ENCODE results near the gene SAC3D1. TPM values are rescaled to one million over a fixed set of nuclear protein-coding genes. Genes with fewer than 3 reads are reported as not detected.
A peak's percentile ranks its signal among the peaks of the same experiment; 100 is the strongest.

The SAC3D1 gene
- polyA plus RNA-seq, 1 of the 3 experiments (the other 2 are of a cell fraction): 22.5 TPM

DNA sequence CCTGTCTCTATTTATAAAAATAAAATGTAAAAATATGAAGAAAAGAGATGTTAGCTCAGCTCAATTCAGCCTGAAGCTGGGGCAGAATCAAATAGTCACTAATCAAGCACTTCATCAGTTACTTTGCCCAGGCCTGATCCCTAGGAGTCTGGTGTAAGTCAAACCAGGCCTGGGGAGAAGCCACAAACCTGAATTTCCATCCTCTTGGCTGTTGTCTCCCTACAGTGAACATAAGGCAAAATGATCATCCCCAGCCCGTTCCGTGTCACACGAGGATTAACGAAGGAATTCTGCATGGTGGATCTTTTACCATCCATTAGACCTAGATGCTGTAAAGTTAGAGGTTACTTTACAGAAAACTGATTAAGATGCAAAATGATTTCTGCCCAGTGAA is 23.8 kb downstream of the SAC3D1 start:
- TF ChIP-seq GABPA (IDR thresholded peaks at IDR 0.05; ENCODE audit: low read depth) (no peak), FOXJ3 (CRISPR knock-in tag; IDR thresholded peaks at IDR 0.05) (no peak)
- H2AFZ ChIP-seq (ENCODE audit: low read depth): no peak overlapping the region
- H3K9ac ChIP-seq: no peak overlapping the region
- no peak overlapping the region for H3K4me2 ChIP-seq
- no peak overlapping the region for H3K4me3 ChIP-seq (ENCODE audit: low read depth in 2 of 2, low read length in 1 of 2)
- no peaks in the 10 kb centered on the region for H3F3A ChIP-seq (replicated peaks; ENCODE audit: insufficient read depth)
- no peaks in the 10 kb centered on the region for H3K79me2 ChIP-seq (ENCODE audit: insufficient read depth)
- no peaks in the 10 kb centered on the region for H3K27me3 ChIP-seq (ENCODE audit: insufficient read depth)
- WGBS (ENCODE audit: low lambda C conversion rate): 94% methylated on average over 4 of the region's 4 CpGs
- no peaks in the 10 kb centered on the region; a peak in 1 of 4 replicates for H3K4me1 ChIP-seq (ENCODE audit: control insufficient read depth in 1 of 2, insufficient read depth in 2 of 2, low read depth in 1 of 2, low read length in 1 of 2)
- ChIA-PET POLR2A (no interaction called here), CTCF (interaction anchor here (1.7 to 1.8 kb wide), 2 partner anchors 23 to 50 kb away, joined by 4 to 9 read pairs; partner anchors contain the start of genes ARL2 and SAC3D1)
- no peaks in the 10 kb centered on the region for H4K20me1 ChIP-seq (ENCODE audit: insufficient read depth)
- no peaks in the 10 kb centered on the region for H3K9me2 ChIP-seq
- DNase-seq: no peak
- no peak overlapping the region for H3K27ac ChIP-seq (ENCODE audit: low read depth in 2 of 2, low read length in 1 of 2)
- H3K36me3 ChIP-seq (replicated peaks in 1 of 2; ENCODE audit: control insufficient read depth in 1 of 2, insufficient read depth in 2 of 2, low read length in 1 of 2): no peaks in the 10 kb centered on the region
- no peaks in the 10 kb centered on the region for H3K9me3 ChIP-seq

DNA sequence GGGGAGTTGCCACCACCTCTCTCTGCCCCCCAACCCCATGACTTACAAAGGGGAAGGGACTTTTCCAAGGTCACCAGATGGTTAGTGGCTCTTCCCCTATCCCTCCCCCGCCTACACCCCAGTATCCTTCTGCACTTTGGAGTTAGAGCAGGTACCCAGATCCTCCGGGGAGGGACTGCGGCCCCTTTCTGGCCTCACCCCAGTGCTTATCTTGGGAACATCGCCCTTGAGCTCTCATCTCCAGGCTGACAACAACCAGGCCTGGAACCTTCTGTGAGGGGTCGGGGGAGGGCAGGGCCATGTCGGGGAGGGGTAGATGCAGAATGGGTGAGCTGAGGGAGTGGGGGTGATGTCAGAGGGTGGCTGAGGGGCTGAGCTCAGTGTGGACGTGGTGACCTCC is 24.8 kb downstream of the SAC3D1 start:
- TF ChIP-seq YY1 (IDR thresholded peaks at IDR 0.05; ENCODE audit: low read depth) (no peak), GATA2 (CRISPR knock-in tag; IDR thresholded peaks at IDR 0.05) (no peak), POLR2AphosphoS5 (IDR thresholded peaks at IDR 0.05; ENCODE audit: low read depth, low read length) (no peak), FOXJ3 (CRISPR knock-in tag; IDR thresholded peaks at IDR 0.05) (no peak), JUND (IDR thresholded peaks at IDR 0.05) (no peak), MXI1 (IDR thresholded peaks at IDR 0.05; ENCODE audit: low read depth, low read length) (no peak), TCF12 (IDR thresholded peaks at IDR 0.05) (no peak)
- TF ChIP-seq, protein P1, sequence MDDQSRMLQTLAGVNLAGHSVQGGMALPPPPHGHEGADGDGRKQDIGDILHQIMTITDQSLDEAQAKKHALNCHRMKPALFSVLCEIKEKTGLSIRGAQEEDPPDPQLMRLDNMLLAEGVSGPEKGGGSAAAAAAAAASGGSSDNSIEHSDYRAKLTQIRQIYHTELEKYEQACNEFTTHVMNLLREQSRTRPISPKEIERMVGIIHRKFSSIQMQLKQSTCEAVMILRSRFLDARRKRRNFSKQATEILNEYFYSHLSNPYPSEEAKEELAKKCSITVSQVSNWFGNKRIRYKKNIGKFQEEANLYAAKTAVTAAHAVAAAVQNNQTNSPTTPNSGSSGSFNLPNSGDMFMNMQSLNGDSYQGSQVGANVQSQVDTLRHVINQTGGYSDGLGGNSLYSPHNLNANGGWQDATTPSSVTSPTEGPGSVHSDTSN (IDR thresholded peaks at IDR 0.05): no peak
- TF ChIP-seq, protein P2, sequence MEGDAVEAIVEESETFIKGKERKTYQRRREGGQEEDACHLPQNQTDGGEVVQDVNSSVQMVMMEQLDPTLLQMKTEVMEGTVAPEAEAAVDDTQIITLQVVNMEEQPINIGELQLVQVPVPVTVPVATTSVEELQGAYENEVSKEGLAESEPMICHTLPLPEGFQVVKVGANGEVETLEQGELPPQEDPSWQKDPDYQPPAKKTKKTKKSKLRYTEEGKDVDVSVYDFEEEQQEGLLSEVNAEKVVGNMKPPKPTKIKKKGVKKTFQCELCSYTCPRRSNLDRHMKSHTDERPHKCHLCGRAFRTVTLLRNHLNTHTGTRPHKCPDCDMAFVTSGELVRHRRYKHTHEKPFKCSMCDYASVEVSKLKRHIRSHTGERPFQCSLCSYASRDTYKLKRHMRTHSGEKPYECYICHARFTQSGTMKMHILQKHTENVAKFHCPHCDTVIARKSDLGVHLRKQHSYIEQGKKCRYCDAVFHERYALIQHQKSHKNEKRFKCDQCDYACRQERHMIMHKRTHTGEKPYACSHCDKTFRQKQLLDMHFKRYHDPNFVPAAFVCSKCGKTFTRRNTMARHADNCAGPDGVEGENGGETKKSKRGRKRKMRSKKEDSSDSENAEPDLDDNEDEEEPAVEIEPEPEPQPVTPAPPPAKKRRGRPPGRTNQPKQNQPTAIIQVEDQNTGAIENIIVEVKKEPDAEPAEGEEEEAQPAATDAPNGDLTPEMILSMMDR (IDR thresholded peaks at IDR 0.05): no peak
- TF ChIP-seq, protein P3, sequence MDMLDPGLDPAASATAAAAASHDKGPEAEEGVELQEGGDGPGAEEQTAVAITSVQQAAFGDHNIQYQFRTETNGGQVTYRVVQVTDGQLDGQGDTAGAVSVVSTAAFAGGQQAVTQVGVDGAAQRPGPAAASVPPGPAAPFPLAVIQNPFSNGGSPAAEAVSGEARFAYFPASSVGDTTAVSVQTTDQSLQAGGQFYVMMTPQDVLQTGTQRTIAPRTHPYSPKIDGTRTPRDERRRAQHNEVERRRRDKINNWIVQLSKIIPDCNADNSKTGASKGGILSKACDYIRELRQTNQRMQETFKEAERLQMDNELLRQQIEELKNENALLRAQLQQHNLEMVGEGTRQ (IDR thresholded peaks at IDR 0.05; ENCODE audit: borderline replicate concordance, low read depth, low read length): no peak
- no peaks in the 10 kb centered on the region for H3F3A ChIP-seq (replicated peaks; ENCODE audit: insufficient read depth)
- WGBS (ENCODE audit: low lambda C conversion rate): 51% methylated on average over 4 of the region's 7 CpGs
- no peaks in the 10 kb centered on the region; a peak in 1 of 4 replicates for H3K4me1 ChIP-seq (ENCODE audit: control insufficient read depth in 1 of 2, insufficient read depth in 2 of 2, low read depth in 1 of 2, low read length in 1 of 2)
- no peak overlapping the region for H3K4me2 ChIP-seq
- ChIA-PET CTCF (interaction anchor here (0.6 to 1.8 kb wide), 2 partner anchors 28 to 51 kb away, joined by 4 to 9 read pairs; partner anchors contain the start of gene ARL2), POLR2A (interaction anchor here (1.0 kb wide), 1 partner anchor 8 kb away, joined by 4 read pairs; no protein-coding TSS in a partner anchor)
- DNase-seq: peak; percentile 52
- H3K9ac ChIP-seq: no peak overlapping the region
- no peaks in the 10 kb centered on the region for H3K79me2 ChIP-seq (ENCODE audit: insufficient read depth)
- no peaks in the 10 kb centered on the region for H3K9me3 ChIP-seq
- no peaks in the 10 kb centered on the region for H4K20me1 ChIP-seq (ENCODE audit: insufficient read depth)
- no peak overlapping the region for H2AFZ ChIP-seq (ENCODE audit: low read depth)
- H3K36me3 ChIP-seq (replicated peaks in 1 of 2; ENCODE audit: control insufficient read depth in 1 of 2, insufficient read depth in 2 of 2, low read length in 1 of 2): no peaks in the 10 kb centered on the region
- no peaks in the 10 kb centered on the region for H3K27me3 ChIP-seq (ENCODE audit: insufficient read depth)
- no peak overlapping the region for H3K27ac ChIP-seq (ENCODE audit: low read depth in 2 of 2, low read length in 1 of 2)
- H3K9me2 ChIP-seq: no peaks in the 10 kb centered on the region
- no peak overlapping the region for H3K4me3 ChIP-seq (ENCODE audit: low read depth in 2 of 2, low read length in 1 of 2)

All from SK-N-SH (cell line).